ENCODE results near the gene ADGRF5.

- no peak for TF ChIP-seq CTCF (IDR thresholded peaks at IDR 0.05)
- TF ChIP-seq POLR2A (IDR thresholded peaks at IDR 0.05) = no peak
These were observed 24.9 kb downstream of the ADGRF5 start for GRCh38 chr6:46896871-46897270.

All from Peyer's patch (tissue), 4 donors.